ENCODE measurements around the gene ATXN7L3B. TPM values are rescaled to one million over a fixed set of nuclear protein-coding genes. Genes with fewer than 3 reads are reported as not detected.
A peak's percentile ranks its signal among the peaks of the same experiment; 100 is the strongest.

ATXN7L3B gene
- total RNA-seq, 1 experiment from 2014 or later = 18.0 TPM

DNA sequence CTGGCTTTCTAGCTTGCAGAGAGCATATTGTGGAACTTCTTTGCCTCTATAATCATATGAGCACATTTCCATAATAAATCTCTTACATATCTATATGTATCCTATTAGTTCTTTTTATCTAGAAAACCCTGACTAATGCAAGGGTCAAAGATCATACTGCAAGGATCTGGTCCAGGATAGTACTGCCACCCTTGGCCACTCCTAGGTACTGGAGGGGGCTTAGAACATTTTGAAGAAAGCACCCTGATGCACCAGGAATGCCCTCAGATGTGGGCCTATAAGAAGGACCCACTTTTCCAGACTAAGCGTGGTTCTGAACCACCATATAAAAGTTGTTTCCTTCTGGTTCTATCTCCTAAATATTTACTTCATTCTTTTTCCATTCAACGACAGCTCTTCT is 14.6 kb downstream of the ATXN7L3B start:
- Histone ChIP-seq H3K9me3 (ENCODE audit: control insufficient read depth, insufficient read depth, low read depth, low read length) (no peaks in the 10 kb centered on the region), H3K27ac (ENCODE audit: low read length) (no peak overlapping the region), H3K4me3 (ENCODE audit: low read depth in 2 of 2, low read length in 2 of 2) (no peak overlapping the region), H3K4me1 (ENCODE audit: control insufficient read depth, insufficient read depth, low read length) (no peaks in the 10 kb centered on the region), H3K36me3 (ENCODE audit: control insufficient read depth, insufficient read depth, low read length) (no peaks in the 10 kb centered on the region), H3K27me3 (ENCODE audit: control insufficient read depth, insufficient read depth, low read length) (no peaks in the 10 kb centered on the region)
- TF ChIP-seq, protein P1, sequence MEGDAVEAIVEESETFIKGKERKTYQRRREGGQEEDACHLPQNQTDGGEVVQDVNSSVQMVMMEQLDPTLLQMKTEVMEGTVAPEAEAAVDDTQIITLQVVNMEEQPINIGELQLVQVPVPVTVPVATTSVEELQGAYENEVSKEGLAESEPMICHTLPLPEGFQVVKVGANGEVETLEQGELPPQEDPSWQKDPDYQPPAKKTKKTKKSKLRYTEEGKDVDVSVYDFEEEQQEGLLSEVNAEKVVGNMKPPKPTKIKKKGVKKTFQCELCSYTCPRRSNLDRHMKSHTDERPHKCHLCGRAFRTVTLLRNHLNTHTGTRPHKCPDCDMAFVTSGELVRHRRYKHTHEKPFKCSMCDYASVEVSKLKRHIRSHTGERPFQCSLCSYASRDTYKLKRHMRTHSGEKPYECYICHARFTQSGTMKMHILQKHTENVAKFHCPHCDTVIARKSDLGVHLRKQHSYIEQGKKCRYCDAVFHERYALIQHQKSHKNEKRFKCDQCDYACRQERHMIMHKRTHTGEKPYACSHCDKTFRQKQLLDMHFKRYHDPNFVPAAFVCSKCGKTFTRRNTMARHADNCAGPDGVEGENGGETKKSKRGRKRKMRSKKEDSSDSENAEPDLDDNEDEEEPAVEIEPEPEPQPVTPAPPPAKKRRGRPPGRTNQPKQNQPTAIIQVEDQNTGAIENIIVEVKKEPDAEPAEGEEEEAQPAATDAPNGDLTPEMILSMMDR (IDR thresholded peaks at IDR 0.05) = peak; percentile 14; the same call in 1 of the 2 replicates
- no peak for TF ChIP-seq SIN3A (IDR thresholded peaks at IDR 0.05; ENCODE audit: borderline replicate concordance, insufficient read depth, low read depth, low read length)
- in situ Hi-C loops (cut with HindIII; ENCODE audit: low pct_unique_long_range_greater_than_20kb, low sequenced_read_pairs) (no loop called here), intact Hi-C loops (cut with micrococcal nuclease; ENCODE audit: unreplicated experiment) (no loop called here)
- CTCF ChIA-PET = no interaction called here
- POLR2A ChIA-PET = no interaction called here
- DNase-seq (ENCODE audit: low read depth, low spot score) (no peak), ATAC-seq (no peak)
- no TSS peak for BruUV-seq (replicated peaks)

DNA sequence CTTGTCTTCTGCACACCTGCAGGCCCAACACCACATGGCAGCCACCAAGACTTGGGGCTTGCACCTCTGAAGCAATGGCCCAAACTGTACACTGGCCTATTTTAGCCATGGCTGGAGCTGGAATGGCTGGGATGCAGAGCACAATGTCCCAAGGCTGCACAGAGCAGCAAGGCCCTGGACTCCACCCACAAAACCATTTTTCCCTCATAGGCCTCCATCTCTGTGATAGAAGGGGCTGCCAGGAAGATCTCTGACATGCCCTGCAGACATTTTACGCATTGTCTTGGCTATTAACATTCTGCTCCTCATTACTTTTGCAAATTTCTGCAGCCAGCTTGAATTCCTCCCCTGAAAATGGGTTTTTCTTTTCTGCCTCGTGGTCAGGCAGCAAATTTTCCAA is 22.1 kb downstream of the ATXN7L3B start:
- H3K4me3 ChIP-seq (ENCODE audit: low read depth in 2 of 2, low read length in 2 of 2) = no peak overlapping the region
- ATAC-seq (no peak), DNase-seq (ENCODE audit: low read depth, low spot score) (no peak)
- TF ChIP-seq, protein P2, sequence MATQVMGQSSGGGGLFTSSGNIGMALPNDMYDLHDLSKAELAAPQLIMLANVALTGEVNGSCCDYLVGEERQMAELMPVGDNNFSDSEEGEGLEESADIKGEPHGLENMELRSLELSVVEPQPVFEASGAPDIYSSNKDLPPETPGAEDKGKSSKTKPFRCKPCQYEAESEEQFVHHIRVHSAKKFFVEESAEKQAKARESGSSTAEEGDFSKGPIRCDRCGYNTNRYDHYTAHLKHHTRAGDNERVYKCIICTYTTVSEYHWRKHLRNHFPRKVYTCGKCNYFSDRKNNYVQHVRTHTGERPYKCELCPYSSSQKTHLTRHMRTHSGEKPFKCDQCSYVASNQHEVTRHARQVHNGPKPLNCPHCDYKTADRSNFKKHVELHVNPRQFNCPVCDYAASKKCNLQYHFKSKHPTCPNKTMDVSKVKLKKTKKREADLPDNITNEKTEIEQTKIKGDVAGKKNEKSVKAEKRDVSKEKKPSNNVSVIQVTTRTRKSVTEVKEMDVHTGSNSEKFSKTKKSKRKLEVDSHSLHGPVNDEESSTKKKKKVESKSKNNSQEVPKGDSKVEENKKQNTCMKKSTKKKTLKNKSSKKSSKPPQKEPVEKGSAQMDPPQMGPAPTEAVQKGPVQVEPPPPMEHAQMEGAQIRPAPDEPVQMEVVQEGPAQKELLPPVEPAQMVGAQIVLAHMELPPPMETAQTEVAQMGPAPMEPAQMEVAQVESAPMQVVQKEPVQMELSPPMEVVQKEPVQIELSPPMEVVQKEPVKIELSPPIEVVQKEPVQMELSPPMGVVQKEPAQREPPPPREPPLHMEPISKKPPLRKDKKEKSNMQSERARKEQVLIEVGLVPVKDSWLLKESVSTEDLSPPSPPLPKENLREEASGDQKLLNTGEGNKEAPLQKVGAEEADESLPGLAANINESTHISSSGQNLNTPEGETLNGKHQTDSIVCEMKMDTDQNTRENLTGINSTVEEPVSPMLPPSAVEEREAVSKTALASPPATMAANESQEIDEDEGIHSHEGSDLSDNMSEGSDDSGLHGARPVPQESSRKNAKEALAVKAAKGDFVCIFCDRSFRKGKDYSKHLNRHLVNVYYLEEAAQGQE (IDR thresholded peaks at IDR 0.05; ENCODE audit: insufficient read depth in 1 of 2, low read depth in 2 of 2, low read length in 1 of 2) = no peak
- no peak for TF ChIP-seq SIN3A (IDR thresholded peaks at IDR 0.05; ENCODE audit: borderline replicate concordance, insufficient read depth, low read depth, low read length)
- no TSS peak for BruUV-seq (replicated peaks)
- no peaks in the 10 kb centered on the region for H3K4me1 ChIP-seq (ENCODE audit: control insufficient read depth, insufficient read depth, low read length)
- H3K27ac ChIP-seq (ENCODE audit: low read length) = no peak overlapping the region
- no peaks in the 10 kb centered on the region for H3K9me3 ChIP-seq (ENCODE audit: control insufficient read depth, insufficient read depth, low read depth, low read length)
- CTCF ChIA-PET = no interaction called here
- intact Hi-C loops (cut with micrococcal nuclease; ENCODE audit: unreplicated experiment) (no loop called here), in situ Hi-C loops (cut with HindIII; ENCODE audit: low pct_unique_long_range_greater_than_20kb, low sequenced_read_pairs) (no loop called here)
- no peaks in the 10 kb centered on the region for H3K27me3 ChIP-seq (ENCODE audit: control insufficient read depth, insufficient read depth, low read length)
- POLR2A ChIA-PET = no interaction called here
- no peaks in the 10 kb centered on the region for H3K36me3 ChIP-seq (ENCODE audit: control insufficient read depth, insufficient read depth, low read length)

DNA sequence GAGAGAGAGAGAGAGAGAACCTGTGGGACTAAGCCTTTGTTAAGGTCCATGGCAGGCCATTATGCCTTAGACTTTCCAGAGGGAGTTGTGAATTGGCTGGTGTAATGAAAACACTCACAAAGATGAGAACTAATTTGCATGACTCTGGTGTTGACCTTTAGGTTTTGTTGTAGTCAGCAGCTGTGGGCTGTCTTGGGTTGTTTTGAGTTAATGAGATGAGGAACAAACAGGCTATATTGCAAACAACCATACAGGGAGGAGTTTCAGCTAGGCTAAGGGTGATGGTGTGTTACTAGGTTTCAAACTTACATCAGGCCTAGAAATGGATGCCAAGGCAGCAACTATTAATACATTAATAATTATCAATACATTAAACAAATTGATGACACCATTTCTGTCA is 26.3 kb downstream of the ATXN7L3B start:
- no TSS peak for BruUV-seq (replicated peaks)
- CTCF ChIA-PET = no interaction called here
- Histone ChIP-seq H3K4me3 (ENCODE audit: low read depth in 2 of 2, low read length in 2 of 2) (no peak overlapping the region), H3K36me3 (ENCODE audit: control insufficient read depth, insufficient read depth, low read length) (no peaks in the 10 kb centered on the region), H3K27ac (ENCODE audit: low read length) (no peak overlapping the region), H3K27me3 (ENCODE audit: control insufficient read depth, insufficient read depth, low read length) (no peaks in the 10 kb centered on the region), H3K9me3 (ENCODE audit: control insufficient read depth, insufficient read depth, low read depth, low read length) (no peaks in the 10 kb centered on the region), H3K4me1 (ENCODE audit: control insufficient read depth, insufficient read depth, low read length) (no peaks in the 10 kb centered on the region)
- in situ Hi-C loops (cut with HindIII; ENCODE audit: low pct_unique_long_range_greater_than_20kb, low sequenced_read_pairs) = no loop called here
- POLR2A ChIA-PET = interaction anchor here (0.6 kb wide), 1 partner anchor 840 kb away, joined by 8 read pairs; no protein-coding TSS in a partner anchor
- intact Hi-C loops (cut with micrococcal nuclease; ENCODE audit: unreplicated experiment) = no loop called here
- DNase-seq (ENCODE audit: low read depth, low spot score) = no peak
- TF ChIP-seq, protein P2 (IDR thresholded peaks at IDR 0.05; ENCODE audit: insufficient read depth in 1 of 2, low read depth in 2 of 2, low read length in 1 of 2) = no peak
- TF ChIP-seq, protein P1 (IDR thresholded peaks at IDR 0.05) = no peak
- TF ChIP-seq TCF7L2 (IDR thresholded peaks at IDR 0.05; ENCODE audit: low read depth, low read length) (no peak), SIN3A (IDR thresholded peaks at IDR 0.05; ENCODE audit: borderline replicate concordance, insufficient read depth, low read depth, low read length) (no peak), POLR2AphosphoS5 (IDR thresholded peaks at IDR 0.05; ENCODE audit: low read depth, low read length) (no peak)
- ATAC-seq = no peak
